Tibial artery (tissue), 4 donors: ENCODE data around the gene CHST8.

Source experiments
- DNase-seq, 2 donors: peaks; one replicate each; pipeline ENCODE4 v3.0.0-alpha.2; 2019
- H3K27ac ChIP-seq, 2 donors: fragments of 200-600 bp; sonication (generic) in 1 of 2; 1 replicate in 1 of 2; 2 replicates in 1 of 2; pipeline ENCODE4 v1.5.1; 2018 to 2019; ENCODE audit warnings: mild to moderate bottlenecking in 1 of 2
- H3K27me3 ChIP-seq, 2 donors: fragments of 200-600 bp; sonication (generic) in 1 of 2; one replicate each; pipeline versions ENCODE4 v1.5.1 to v1.6.0; 2016 to 2019
- H3K36me3 ChIP-seq, 3 donors: fragments of 200-600 bp; sonication (generic) in 2 of 3; one replicate each; pipeline ENCODE4 v1.5.1; 2016 to 2019; ENCODE audit warnings: mild to moderate bottlenecking in 2 of 3
- H3K4me1 ChIP-seq, 4 donors: fragments of 200-600 bp; sonication (generic) in 2 of 4; 1 replicate in 3 of 4; 2 replicates in 1 of 4; pipeline ENCODE4 v1.5.1; 2016 to 2019
- H3K4me3 ChIP-seq, 2 donors: fragments of 200-600 bp; sonication (generic) in 1 of 2; 1 replicate in 1 of 2; 2 replicates in 1 of 2; pipeline ENCODE4 v1.5.1; 2018 to 2019; ENCODE audit warnings: mild to moderate bottlenecking in 2 of 2
- H3K9me3 ChIP-seq, 3 donors: fragments of 200-600 bp; sonication (generic) in 1 of 3; one replicate each; pipeline ENCODE4 v1.5.1; 2016 to 2019
- intact Hi-C: fragments of 100-400 bp; cut with DNase I; formaldehyde crosslinking; loops from one replicate; pipeline ENCODE4 v1.15.0; 2023; ENCODE audit warnings: low total_unique reads
- TF ChIP-seq, protein P1 (sequence below), 2 experiments: fragments of 200-600 bp in 1 of 2; fragments of 450-650 bp in 1 of 2; IDR thresholded peaks; one replicate each; pipeline ENCODE4 v1.5.1; 2017 to 2019; ENCODE audit warnings: antibody characterized with exemption in 2 of 2, mild to moderate bottlenecking in 1 of 2, moderate library complexity in 1 of 2

The CHST8 gene

DNA sequence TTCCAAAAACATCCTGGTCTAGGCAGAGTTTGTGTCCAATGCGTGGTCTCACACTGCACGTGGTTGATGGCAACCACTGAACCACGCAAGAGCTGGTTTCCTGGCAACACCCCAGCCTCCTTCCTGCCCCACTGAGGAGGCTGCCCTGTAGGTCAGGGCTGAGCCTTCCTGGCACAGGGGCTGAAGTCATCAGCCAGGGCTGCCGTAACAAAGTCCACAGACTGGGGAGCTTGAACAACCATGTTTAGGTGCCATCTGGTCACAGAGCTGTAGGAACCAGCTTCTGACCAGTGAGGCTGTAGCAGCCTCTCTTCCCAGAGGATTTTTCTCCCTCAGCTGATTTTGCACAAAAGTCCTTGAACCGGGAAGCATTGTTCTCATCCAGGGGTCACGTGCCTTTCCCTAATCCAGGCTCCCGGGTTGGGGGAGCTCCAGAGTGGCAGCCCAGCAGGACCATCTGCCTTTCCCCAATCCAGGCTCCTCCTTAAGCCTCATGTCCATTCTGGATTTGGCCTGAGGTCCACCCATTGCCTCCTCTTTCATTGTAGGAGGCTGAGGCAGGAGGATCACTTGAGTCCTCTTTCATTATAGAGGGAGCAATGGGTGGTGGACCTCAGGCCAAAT lies 53.9 kb downstream of the CHST8 start:
- TF ChIP-seq, protein P1, sequence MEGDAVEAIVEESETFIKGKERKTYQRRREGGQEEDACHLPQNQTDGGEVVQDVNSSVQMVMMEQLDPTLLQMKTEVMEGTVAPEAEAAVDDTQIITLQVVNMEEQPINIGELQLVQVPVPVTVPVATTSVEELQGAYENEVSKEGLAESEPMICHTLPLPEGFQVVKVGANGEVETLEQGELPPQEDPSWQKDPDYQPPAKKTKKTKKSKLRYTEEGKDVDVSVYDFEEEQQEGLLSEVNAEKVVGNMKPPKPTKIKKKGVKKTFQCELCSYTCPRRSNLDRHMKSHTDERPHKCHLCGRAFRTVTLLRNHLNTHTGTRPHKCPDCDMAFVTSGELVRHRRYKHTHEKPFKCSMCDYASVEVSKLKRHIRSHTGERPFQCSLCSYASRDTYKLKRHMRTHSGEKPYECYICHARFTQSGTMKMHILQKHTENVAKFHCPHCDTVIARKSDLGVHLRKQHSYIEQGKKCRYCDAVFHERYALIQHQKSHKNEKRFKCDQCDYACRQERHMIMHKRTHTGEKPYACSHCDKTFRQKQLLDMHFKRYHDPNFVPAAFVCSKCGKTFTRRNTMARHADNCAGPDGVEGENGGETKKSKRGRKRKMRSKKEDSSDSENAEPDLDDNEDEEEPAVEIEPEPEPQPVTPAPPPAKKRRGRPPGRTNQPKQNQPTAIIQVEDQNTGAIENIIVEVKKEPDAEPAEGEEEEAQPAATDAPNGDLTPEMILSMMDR (IDR thresholded peaks at IDR 0.05): no peak
- peak in 1 of 2 donors; percentile 14 for DNase-seq

DNA sequence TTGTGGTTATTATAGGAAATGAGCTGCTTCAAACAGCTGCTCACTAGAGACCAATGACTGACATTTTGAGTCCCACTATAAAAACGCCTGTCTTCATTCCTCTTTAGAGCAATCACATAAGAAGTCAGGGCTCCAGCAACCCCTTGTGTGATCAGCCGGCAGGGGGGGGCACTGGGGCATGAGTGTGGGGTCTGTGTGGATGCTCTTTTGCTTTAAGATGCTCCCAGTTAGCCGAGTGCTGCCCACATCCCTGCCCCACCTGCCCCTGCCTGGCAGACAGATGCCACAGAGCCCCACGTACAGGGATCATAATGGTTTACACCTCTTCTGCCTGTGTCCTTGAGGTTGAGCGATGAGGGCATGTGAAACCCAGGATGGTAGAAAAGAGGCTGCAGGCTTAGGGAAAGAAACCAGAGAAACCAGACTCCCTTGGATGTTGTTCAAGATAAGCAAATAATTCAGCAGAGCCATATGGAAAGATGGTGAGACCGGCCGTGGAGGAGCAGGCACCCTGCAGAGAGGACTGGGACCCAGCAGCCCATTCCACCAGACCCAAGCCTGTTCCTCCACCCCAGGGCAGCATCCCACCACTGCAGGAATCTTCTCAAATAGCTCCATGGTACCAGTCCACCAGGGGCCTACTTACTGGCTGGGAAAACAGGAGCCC lies 55.4 kb downstream of the CHST8 start:
- DNase-seq: peak; percentile 9 to 31
- intact Hi-C loops: no loop called here
- H3K9me3 ChIP-seq: no peaks in the 10 kb centered on the region
- no peak overlapping the region for H3K27ac ChIP-seq
- no peaks in the 10 kb centered on the region for H3K4me1 ChIP-seq
- no peaks in the 10 kb centered on the region for H3K36me3 ChIP-seq
- TF ChIP-seq, protein P1 (IDR thresholded peaks at IDR 0.05): no peak
- H3K27me3 ChIP-seq: peaks cover 0 to 17% of the 10 kb centered on the region in 2 donors
- H3K4me3 ChIP-seq: no peak overlapping the region

More for the DNA sequence above, 53.9 kb downstream of the CHST8 start:
- Histone ChIP-seq H3K4me1 (no peaks in the 10 kb centered on the region), H3K27ac (no peak overlapping the region), H3K27me3 (peaks cover 0 to 17% of the 10 kb centered on the region in 2 donors), H3K9me3 (no peaks in the 10 kb centered on the region), H3K36me3 (no peaks in the 10 kb centered on the region), H3K4me3 (no peak overlapping the region)
- intact Hi-C loops: no loop called here

DNA sequence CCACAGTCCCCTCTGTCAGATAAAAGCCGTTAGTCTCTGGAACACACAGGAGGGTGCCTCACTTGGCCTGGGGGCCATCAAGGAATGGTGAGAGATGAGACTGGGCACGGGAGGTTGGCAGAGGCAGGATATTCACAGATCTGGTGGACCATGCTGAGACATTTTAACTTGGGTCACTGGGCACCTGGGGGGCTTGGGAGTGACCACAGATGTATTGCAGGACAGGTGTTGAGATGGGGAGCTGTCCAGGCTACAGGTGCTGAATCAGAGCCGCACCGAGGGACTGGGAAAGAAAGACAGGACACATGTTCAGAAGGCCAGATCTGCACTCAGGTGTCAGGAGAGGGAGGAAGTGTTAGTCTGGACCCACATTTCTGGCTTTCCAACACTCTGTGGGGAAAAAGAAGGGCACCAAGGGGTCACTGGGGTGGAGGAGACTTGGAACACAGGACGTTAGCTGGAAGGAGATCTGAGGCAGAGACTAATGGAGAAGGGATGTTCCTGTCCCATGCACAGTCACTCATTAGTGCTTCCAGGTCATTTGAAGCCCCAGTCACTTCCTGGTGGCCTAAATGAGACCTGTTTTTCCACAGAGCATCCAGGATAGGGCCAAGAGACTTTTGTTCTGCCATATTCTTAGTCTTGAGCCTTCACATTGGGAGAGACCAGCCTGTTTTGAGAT lies 56.1 kb downstream of the CHST8 start:
- no peaks in the 10 kb centered on the region for H3K36me3 ChIP-seq
- intact Hi-C loops: no loop called here
- TF ChIP-seq, protein P1 (IDR thresholded peaks at IDR 0.05): no peak
- peaks cover 0 to 19% of the 10 kb centered on the region in 2 donors for H3K27me3 ChIP-seq
- no peak overlapping the region for H3K4me3 ChIP-seq
- peak in 1 of 2 donors; percentile 18 for DNase-seq
- H3K4me1 ChIP-seq: no peaks in the 10 kb centered on the region
- no peaks in the 10 kb centered on the region for H3K9me3 ChIP-seq
- no peak overlapping the region for H3K27ac ChIP-seq

DNA sequence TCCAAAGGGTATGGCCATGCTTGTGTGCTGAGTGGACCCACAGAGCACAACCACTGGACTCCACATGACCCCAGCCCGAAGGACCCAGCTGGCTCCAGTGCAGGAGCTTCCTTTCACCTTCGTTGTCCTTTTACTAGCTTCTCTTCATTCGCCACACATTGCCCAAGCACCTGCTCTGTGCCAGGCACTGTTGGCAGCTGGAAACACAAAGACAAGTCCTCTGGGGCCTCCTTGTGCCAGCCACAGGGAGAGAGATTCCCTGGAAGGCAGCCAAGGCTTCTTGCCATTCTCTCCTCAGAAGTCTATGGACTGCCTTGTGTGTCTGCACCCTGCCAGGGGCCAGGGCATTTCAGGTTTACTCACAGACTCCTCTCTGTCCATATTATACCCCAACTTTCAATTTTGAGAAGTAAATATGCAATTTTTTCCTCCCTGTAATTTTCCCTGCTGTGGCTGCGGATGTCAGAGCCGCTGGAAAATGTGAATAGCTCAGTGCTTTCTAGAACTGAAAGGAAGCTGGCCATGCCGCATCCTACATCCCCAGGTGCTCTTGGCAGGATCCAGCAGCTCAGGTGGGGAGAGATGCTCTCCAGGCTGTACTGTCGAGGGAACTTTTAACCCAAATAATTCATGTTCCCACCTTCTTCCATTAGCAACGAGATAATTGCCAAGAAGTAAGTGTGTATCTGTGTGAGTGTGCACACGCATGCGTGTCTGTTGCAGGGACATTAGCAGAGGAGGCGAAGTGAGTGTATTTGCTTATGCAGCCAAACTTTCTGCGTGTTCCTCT lies 57.2 kb downstream of the CHST8 start:
- H3K4me1 ChIP-seq: no peaks in the 10 kb centered on the region
- TF ChIP-seq, protein P1 (IDR thresholded peaks at IDR 0.05): no peak
- peak in 1 of 2 donors; percentile 16 for DNase-seq
- no peak overlapping the region for H3K4me3 ChIP-seq
- no peaks in the 10 kb centered on the region for H3K9me3 ChIP-seq
- H3K27ac ChIP-seq: no peak overlapping the region
- H3K36me3 ChIP-seq: no peaks in the 10 kb centered on the region
- peaks cover 0 to 23% of the 10 kb centered on the region in 2 donors for H3K27me3 ChIP-seq
- intact Hi-C loops: no loop called here

DNA sequence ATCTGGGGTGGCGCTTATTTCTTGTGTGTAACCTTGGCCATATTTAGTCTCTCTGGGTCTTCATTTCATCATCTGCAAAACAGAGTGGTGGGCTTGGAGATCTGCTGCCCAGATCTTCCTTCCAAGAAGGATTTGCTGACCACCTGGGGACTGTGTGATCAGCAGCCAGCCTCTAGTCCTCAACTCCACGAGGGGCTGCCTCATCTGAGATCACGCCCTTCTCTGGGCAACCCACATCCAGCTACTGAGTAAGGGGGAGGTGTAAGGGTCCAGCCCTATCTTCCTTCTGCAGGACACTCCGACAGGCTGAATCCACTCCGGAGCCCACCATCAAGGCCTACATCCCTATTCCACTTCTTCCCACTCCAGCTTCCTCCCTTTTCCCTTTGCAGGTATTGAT lies 57.9 kb downstream of the CHST8 start:
- Histone ChIP-seq H3K4me3 (no peak overlapping the region), H3K36me3 (no peaks in the 10 kb centered on the region), H3K9me3 (no peaks in the 10 kb centered on the region), H3K27me3 (peaks cover 0 to 25% of the 10 kb centered on the region in 2 donors), H3K27ac (no peak overlapping the region), H3K4me1 (no peaks in the 10 kb centered on the region)
- TF ChIP-seq, protein P1 (IDR thresholded peaks at IDR 0.05): no peak
- intact Hi-C loops: no loop called here
- DNase-seq: no peak
